HG02588 (cell line): Measurements from ENCODE around the gene IER5L.

ENCODE experiments used
- ATAC-seq: cut with Tn5 transposase; IDR thresholded peaks from one replicate; pipeline ENCODE4 v1.9.1; 2021; ENCODE audit warnings: mild to moderate bottlenecking, moderate library complexity; ENCODE audit not compliant: unreplicated experiment

Gene IER5L

GRCh38 chr9:129177791-129178567 is at the start of gene IER5L:
Gene IER5L (minus strand): TSS chr9:129178261. CDS start chr9:129178052, 209 bp downstream.
- ATAC-seq: peak; percentile 76

GRCh38 chr9:129227843-129228189 is 49.8 kb upstream of the IER5L start:
- ATAC-seq: no peak

DNA sequence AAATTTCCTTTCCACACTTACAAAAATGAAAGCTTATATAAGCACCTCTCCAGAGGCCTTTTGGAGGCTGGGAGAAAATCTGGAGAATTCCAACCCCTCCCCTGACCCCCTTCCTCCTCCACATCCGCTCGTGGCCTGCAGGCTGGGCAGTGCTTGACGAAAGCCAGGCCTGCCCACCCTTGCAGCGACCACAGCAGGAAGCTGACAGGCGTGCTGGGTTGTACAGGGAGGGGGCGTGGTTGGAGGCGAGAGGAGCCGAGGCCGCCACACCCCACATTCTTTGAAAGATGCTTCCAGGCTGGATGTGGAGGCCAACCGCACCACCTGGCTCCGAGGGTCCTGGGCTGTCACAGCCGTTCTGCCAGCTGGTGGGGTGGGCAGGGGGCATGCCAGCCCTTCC is 47.8 kb upstream of the IER5L start:
- no peak for ATAC-seq

- no peak for ATAC-seq
Observed at GRCh38 chr9:129225490-129225778, 47.4 kb upstream of the IER5L start.

GRCh38 chr9:129224618-129225489 is 46.8 kb upstream of the IER5L start:
- no peak for ATAC-seq

- ATAC-seq: no peak
Observed at GRCh38 chr9:129223551-129224208, 45.6 kb upstream of the IER5L start.

- ATAC-seq: no peak
Observed at GRCh38 chr9:129222819-129223218, 44.8 kb upstream of the IER5L start.

GRCh38 chr9:129221979-129222635 is 44.0 kb upstream of the IER5L start:
- ATAC-seq: no peak

DNA sequence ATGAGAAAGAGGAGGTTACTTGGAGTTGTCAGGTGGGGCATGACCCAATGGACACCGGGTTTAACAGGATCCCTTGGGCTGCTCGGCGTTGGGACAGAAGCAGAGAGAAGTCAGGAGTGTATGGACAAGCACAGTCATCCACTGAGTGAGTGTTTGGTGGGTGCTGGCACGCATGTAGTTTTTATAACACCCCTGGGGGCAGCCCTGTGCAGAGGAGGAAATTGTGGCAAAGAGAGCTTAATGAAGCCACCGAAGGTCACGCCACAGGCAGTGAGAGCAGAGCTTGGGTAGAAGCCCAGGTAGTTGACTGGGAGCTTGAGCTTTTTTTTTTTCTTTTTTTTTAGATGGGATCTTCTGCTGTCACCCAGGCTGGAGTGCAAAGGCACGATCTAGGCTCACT is 43.2 kb upstream of the IER5L start:
- ATAC-seq: no peak

- no peak for ATAC-seq
Observed at GRCh38 chr9:129220771-129221170, 42.7 kb upstream of the IER5L start.

DNA sequence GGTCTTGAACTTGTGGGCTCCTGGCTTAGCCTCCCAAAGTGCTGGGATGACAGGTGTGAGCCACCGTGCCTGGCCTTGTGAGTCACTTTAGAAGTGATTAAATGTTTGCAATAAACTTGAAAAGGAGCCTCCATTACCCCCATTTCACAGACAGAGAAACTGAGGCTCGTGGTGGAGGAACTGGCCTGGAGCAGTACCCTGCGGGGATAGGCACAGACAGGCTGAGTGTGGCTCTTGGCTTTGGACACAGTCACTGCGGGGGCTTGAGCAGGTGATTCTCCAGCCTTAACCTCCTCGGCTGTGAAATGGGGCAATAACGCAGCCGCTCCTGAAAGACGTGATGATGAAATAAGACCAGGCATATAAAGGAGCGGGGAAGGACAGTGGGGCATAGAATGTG is 40.9 kb upstream of the IER5L start:
- ATAC-seq: no peak

DNA sequence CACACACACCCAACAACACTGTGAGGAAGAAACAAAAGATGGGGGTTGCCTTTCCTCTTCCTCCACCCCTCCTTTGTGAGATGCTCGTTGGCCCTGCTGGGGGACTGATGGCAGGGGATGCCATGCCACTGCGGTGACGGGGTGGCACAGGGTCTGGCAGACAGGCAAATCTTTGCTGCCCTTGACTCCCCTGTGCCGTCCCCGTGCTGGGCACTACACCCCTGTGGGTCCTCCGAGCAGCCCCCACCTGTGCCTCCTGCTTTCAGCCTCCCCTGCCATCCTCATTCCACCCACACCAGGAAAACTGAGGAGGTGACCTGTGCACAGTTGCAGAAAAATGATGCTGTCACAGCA is 40.2 kb upstream of the IER5L start:
- ATAC-seq: no peak

- no peak for ATAC-seq
Observed at GRCh38 chr9:129213551-129213950, 35.5 kb upstream of the IER5L start.

DNA sequence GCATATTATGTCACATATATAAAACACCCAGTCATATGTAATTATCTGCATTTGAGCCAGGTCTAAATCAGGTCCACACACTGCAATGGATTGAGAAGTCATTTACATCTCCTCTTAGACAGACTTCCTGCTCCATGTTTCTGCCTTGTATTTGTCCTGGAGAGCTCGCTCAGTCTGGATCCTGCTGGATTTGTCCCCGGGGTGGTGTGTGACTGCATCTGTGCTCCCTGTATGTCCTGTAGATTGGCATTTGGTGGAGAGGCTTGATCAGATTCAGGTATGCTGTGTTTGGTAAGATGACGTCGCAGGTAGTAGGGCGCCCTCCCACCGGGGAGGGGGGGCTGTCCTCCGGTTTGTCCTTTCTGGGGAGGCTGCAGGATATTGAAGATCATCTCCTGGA is 33.6 kb upstream of the IER5L start:
- no peak for ATAC-seq

GRCh38 chr9:129210125-129210524 is 32.1 kb upstream of the IER5L start:
- ATAC-seq: no peak

DNA sequence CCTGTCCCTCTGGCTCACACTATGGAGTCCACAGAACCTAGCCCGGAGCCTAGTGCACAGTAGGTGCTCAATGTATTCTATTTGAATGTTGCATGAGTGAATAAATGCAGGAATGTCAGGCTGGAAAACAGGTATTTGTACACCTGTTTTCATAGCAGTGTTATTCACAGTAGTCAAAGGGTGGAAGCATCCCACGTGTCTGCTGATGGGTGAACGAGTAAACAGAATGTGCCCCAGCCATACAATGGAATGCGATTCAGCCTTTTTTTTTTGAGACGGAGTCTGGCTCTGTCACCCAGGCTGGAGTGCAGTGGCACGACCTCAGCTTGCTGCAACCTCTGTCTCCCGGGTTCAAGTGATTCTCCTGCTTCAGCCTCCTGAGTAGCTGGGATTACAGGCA is 31.5 kb upstream of the IER5L start:
- ATAC-seq: no peak

- no peak for ATAC-seq
Observed at GRCh38 chr9:129209109-129209508, 31.0 kb upstream of the IER5L start.

DNA sequence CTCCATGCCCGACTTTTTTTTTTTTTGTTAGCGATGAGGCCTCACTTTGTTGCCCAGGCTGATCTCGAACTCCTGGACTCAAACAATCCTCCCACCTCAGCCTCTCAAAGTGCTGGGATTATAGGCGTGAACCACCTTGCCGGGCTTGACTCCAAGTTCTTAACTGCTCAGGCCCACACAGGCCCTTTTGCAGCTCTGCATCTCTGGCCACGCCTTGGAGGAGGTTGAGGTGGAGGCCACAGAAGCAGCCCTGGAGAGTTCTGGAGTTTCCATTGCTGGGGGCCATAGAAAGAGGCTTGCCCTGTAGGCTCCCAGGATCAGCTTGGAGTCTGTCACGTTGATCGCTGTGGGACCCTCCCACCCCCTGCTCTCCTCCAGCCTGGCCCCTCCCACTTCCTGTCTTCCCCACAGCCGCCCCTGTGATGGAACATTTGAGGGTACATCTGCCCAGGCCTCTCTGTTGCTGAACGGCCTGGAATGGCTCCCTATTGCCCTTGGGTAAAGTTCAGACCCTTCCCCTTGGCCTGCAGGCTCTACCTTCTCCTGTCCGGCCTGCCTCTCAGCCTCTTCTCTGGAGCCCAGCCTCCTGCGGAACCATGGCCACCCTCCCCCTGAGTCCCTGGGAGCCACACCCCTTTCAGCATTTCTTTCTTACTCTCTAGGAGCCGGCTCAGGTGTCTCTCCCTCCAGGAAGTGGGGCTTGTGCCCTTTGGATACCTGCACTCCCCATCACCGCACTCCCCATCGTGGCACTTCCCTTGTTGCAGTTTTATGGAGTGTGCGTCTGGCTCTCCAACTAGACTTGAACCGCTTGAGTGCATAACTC is 30.4 kb upstream of the IER5L start:
- no peak for ATAC-seq

GRCh38 chr9:129206905-129207304 is 28.8 kb upstream of the IER5L start:
- no peak for ATAC-seq

DNA sequence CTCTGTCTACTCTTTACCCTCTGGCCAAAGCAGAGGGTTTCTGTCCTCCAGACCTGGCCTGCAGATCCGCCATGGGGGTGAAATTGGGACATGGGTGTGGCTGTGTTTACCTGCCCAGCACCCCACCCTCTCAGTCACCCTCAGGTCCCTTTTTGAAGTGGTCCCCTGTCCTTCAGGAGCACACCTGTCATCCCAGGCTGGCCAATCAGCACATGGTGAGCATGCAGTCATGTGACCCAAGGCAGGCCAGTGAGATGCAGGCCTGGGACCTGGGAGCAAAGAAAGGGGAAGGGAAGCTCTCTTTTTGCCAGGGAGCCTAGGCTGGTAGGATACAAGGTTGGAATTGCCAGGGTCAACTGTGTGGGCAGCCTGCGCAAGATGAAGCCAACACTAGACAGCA is 28.3 kb upstream of the IER5L start:
- ATAC-seq: no peak

DNA sequence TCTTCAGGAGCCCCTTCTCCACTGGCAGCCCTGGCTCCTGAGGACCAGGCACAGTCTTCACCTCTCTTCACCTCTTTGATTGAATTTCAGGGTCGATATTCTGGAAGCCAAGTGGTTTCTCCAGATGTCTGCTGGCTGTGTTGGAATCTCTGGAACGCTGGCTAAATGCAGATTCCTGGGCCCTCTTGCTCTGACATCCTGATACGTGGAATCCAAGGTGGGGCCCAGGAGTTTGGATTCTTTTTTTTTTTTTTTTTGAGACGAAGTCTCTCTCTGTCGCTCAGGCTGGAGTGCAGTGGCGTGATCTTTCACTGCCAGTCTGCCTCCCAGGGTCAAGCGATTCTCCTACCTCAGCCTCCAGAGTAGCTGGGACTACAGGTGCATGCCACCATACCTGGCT is 26.8 kb upstream of the IER5L start:
- ATAC-seq: no peak
